ENCODE data around the gene VWA8.
"Not testable (repeated sequence)": the region's sequence is repeated elsewhere in the genome, so short reads cannot be mapped to it uniquely, and the experiment has no call there.

Gene VWA8

DNA sequence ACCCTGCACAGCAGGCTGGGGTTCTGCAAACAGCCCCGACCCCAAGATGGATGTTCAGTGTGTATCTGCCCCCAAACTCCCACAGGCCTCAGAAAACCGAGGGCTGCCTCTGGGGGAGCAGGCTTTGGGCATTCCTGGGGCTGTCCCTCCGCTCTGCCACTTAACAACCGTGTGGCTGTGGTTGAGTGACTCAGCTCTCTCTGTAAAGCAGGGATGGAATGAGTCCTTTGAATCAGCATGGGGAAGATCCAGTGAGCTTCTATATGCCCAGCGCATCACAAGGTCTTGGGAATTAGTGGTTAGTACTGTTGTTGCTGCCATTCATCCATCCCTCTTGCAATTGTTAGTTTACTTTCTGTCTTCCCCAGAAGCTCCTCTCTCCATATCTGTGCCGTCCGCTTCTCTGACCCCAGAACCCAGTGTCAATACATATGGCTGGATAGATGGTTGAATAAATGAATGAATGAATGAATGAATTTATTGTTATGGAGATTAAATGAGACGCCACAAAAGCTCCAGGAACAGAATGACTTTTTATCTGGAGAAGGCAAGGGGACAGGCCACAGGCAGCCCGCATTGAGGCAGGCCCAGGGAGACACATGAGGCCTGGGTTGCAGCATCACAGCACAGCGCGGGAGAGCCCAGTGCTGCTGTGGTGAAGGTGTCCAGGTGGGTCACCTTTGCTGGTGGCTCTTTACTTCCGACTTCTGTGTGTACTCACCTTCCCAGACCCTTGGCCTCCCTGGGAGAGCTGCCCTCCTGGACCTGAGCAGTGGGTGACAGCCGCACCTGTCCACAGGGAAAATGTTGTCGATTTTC is 414.3 kb downstream of the VWA8 start:
- no peak for DNase-seq

DNA sequence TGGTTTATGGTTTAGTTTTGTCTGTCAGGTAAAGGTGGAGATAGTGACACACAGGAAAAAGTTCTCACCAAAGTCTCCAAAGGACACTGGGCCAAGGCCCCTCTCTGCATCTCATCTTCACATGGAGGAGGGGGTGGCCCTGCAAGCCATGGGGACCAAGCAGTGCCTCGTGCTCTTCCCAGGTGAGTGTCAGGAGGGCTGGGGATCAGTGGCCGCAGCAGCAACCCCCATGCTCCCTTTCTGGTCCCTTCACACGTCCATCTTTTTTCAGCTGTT is 415.5 kb downstream of the VWA8 start:
- DNase-seq: no peak

DNA sequence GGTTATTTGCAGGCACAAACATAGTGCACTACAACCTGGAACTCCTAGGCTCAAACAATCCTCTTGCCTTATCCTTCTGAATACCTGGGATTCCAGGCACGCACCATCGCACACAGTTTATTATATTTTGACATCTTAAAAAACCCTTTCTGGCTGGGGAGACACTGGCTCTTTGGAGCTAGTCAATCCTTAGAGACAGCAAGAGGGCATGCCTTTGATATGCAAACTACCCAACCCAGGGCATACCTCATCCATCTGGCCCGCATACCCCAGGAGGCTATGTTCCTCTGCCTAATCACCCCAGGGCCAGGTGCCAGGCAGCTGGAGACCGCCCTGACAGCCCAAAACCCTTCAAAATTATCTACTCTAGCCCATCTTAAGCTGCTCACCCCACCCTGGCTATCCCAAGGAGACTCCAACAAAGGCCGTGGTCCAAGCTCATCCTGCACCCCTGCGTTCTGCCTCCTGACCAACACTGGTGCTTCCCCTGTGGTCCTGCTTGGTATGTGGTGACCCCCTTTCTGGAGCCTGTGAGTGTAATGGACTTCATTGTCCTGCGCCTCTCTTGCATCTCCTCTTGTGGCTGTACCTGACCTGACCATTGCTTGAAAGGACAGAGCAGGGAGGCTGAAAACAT is 417.1 kb downstream of the VWA8 start:
- DNase-seq: no peak

DNA sequence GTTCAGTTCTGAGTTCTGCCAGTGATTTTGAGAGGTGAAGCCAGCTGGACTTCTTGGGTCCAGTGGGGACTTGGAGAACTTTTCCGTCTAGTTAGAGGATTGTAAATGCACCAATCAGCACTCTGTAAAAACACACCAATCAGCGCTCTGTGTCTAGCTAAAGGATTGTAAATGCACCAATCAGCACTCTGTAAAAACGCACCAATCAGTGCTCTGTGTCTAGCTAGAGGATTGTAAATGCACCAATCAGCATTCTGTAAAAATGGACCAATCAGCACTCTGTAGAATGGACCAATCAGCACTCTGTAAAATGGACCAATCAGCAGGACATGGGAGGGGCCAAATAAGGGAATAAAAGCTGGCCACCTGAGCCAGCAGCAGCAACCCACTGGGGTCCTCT is 418.1 kb downstream of the VWA8 start:
- DNase-seq: not testable (repeated sequence)

DNA sequence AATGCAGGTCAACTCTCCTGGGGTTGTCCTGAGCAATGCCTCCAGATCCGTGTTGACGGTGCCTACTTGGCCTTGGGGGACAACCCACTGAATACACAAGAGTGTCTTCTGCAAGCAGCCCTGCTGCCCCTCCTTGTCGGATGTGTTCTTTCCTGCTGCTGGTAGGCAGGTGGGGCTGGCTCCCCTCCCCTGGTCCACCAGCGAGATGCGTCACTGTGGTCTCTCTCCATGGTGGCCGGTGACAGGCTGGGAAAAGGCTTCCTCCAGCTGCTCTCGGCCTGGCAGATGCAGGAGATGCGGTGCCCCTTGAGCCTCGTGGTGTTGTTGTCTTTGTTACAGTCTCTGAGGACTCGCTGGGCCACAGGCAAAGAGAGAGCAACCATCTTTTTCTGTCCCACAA is 418.6 kb downstream of the VWA8 start:
- DNase-seq: no peak

DNA sequence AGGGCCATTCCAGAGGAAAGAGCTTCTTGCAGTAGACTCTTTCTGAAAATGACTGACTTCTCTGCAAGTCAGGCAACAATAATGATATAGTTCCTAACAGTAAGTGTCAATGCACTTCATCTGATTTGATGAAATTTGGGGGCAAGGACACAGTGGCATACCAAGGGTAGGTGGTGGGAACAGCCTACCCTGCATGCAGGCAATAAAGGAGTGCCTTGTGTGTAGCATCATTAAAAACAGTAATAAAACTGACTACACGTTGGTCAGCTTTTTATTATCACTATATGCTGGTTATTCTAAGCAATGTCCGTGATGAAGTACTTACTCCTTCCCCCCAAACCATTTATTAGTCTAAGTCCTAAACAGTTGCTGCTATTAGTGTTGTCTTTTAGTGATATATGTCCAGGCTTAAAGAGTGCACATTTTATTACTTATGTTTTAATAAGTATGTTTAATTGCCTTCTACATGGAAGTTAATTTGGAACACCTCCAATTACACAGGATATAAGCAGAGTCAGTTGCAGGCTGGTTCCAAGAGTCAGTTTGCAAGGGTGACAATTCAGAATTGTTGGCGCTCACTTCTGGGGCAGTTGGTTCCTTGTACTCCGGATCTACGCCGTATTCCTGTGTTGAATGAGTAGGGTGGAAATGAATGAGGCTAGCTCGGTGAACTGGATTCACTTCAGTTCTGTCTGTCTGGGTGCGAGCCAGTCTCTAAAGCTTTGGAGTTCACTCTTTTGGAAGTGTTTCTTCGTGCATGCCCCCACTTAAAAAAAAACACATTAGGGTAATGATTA is 419.6 kb downstream of the VWA8 start:
- DNase-seq: no peak

DNA sequence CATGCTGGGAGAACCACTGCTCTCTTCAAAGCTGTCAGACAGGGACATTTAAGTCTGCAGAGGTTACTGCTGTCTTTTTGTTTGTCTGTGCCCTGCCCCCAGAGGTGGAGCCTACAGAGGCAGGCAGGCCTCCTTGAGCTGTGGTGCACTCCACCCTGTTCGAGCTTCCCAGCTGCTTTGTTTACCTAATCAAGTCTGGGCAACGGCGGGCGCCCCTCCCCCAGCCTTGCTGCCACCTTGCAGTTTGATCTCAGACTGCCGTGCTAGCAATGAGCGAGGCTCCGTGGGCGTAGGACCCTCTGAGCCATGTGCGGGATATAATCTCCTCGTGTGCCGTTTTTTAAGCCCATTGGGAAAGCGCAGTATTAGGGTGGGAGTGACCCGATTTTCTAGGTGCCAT is 420.7 kb downstream of the VWA8 start:
- not testable (repeated sequence) for DNase-seq

DNA sequence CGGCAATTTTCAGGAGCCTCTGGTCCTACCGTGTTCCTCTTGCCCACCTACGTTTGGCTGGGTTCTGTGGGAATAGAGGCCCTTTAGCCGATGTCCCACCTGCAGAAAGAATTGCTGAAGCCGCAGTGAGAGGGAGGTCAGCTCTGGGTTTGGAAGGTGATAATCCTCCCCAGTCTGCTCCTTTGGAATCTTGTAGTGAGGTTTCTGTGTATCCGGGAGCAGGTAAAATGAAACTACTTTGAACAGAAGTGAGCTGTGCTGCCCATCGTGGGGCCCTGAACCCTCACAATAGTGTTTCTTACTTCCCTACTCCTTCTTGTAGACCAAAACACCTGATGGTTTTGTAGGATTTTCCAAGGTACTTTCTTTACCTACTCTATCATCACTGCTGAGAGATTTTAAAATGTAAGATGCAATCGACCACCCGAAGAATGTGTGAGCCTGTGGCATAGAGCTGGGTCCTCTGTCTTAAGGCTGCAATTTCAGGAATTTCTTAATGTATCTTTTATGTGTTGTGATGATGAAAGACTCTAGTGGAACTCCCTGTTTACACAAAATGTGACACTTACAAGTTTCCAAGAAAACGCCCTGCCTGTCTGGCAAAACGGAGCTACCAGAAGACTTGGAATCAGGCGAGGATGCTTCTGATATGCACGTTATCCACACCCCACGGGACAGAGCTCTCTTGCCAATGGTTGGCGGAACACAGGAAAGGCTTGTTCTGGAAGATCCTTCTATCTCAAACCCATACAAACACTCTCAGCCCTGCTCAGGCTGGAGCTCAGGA is 427.4 kb downstream of the VWA8 start:
- DNase-seq: no peak

DNA sequence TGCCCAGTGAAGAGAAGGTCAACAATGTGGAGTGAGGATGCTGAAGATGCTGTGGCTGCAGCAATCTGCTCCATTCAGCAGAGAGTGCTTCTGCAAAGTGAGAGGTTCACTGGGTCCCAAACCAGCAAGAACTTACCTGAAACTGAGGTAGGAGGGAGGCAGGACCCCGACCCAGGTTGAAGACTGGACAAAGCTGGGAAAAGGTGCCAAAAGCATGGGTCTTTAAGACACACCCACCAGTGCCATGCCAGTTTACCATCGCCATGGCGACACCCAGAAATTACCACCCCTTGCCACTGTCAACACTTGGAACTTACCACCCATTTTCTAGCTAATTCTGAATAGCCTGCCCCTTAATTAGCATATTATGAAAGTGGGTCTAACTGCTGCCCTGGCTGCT is 432.9 kb downstream of the VWA8 start:
- no peak for DNase-seq

DNA sequence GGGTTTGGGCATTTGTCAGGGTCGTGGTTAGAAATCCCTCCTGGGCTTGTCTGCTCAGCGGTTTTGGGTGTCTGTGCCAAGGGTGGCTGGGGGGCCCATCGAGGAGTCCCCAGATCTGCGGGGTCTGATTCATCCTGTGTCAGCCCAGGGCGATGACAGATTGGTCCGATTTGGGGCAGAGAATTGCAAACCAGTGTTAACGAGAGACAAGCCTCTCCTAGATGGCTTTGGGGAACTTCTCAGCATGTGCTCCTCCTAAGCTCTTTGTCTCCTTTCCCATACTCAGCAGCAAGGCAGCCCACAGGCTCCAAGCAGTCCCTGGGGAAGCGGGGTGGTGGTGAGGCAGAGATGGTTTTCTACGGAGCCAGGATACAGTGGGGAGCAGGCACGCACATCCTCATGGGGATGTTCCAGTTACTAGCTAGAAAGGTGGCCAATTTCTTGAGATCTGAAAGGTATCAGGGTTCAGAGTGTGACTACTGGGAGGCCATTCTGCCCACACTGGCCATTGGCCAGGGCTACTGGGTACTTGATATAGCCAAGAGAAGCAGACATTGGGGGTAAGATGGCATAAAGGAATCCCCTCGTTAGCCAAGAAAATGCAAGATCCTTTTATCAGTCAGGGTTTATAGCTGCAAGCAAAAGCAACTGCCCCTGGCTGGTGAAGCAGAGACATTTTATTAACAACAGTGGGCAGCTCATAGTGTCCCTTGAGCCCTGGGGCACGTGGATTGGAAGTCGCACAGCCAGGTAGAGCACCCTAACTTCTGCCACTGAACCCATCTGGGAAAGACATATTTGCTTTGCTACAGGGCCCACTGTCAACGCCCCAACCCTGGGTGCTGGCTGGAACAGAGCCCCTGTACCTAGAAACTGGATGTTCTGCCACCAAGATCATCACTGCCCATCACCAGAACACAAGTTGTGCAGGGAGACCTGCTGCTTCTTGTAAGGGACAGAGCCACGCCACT is 440.0 kb downstream of the VWA8 start:
- no peak for DNase-seq

DNA sequence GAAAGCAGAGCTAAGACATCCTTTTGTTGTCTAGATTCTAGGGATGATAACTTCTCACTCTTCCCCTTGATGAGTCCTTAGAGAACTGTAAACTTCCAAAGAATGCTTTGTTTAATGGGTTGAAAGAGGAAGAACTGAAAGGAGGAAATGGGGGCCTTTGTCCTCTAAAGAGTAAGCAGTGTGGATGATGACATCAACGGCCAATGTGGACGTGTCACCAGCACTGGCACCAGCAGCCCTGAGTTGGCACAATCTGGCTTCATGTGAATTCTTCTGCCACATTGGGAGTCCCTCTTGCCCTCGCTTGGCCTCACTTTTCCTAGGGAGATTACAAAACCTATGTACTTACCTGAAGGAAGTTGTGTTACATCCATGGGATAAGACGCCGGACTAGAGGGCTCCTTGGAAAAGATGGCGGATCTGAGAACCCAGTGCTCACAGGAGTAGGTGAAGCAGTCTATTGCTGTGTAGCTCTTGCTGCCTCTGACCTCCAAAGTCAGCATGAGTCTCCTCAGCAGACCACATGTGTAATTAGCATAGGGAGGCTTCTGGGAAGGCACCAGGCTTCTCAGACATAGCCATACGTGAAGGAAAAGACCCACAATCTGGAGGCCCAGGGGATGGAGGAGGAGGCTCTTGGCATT is 440.8 kb downstream of the VWA8 start:
- DNase-seq: peak; percentile 6
